H1 (cell line): ENCODE results near the gene LMNTD1. TPM values are rescaled to one million over a fixed set of nuclear protein-coding genes. Genes with fewer than 3 reads are reported as not detected.

Source experiments
- CTBP2 ChIP-seq: IDR thresholded peaks from 2 replicates; pipeline ENCODE4 v1.7.0; 2011; ENCODE audit warnings: borderline replicate concordance, mild to moderate bottlenecking, moderate library complexity, mixed read lengths, low read length; ENCODE audit not compliant: insufficient read depth, insufficient read length
- EGR1 ChIP-seq: IDR thresholded peaks from 2 replicates; pipeline ENCODE4 v1.6.1; 2011; ENCODE audit warnings: low read depth, low read length, borderline replicate concordance
- HDAC6 ChIP-seq: IDR thresholded peaks from one replicate; pipeline ENCODE4 v1.7.1; 2012; ENCODE audit warnings: low read depth, mild to moderate bottlenecking, inconsistent platforms, low read length, moderate library complexity
- POU5F1 ChIP-seq: IDR thresholded peaks from 2 replicates; pipeline ENCODE4 v1.6.1; 2011; ENCODE audit warnings: low read depth, mild to moderate bottlenecking, low read length, moderate library complexity
- RNF2 ChIP-seq: fragments of 200-900, 300-1000 bp; sonication (generic); IDR thresholded peaks from 2 replicates; pipeline ENCODE4 v1.7.1; 2016; ENCODE audit warnings: borderline replicate concordance, low read depth, mild to moderate bottlenecking, antibody characterized with exemption, low read length; ENCODE audit not compliant: poor library complexity, severe bottlenecking; ENCODE audit errors: missing control alignments
- SAP30 ChIP-seq: fragments of 300-600 bp; sonication (generic); IDR thresholded peaks from 2 replicates; pipeline ENCODE4 v1.7.1; 2012; ENCODE audit warnings: low read length, moderate library complexity, mild to moderate bottlenecking, inconsistent platforms; ENCODE audit not compliant: insufficient read depth, insufficient replicate concordance
- SUZ12 ChIP-seq: fragments of 200-600 bp; sonication (generic); IDR thresholded peaks from 2 replicates; pipeline ENCODE4 v1.6.1; 2012; ENCODE audit warnings: mild to moderate bottlenecking, inconsistent platforms, low read length, moderate library complexity, mixed read lengths
- TAF7 ChIP-seq: optimal IDR thresholded peaks from 2 replicates; pipeline ENCODE3; 2011; ENCODE audit warnings: low read depth, mild to moderate bottlenecking, inconsistent platforms, low read length, moderate library complexity, borderline replicate concordance
- polyA plus RNA-seq, 7 experiments: library from polyadenylated mRNA; depleted of rRNA in 3 of 7; stranded (reverse) in 5 of 7; unstranded in 2 of 7; fragments of >200 nt in 5 of 7; fragments of 200-250 nt in 2 of 7; gene quantifications; 1 replicate in 5 of 7; 2 replicates in 1 of 7; 4 replicates in 1 of 7; pipeline versions ENCODE4 v1.2.1 to v1.2.3, GENCODE V29; 2011 to 2013; ENCODE audit warnings: missing spikeins in 2 of 7, mixed read lengths in 2 of 7
- total RNA-seq: library from RNA; stranded (reverse); fragmentation: NEBNext Ultra II Directional; extraction: Animal tissue kit (Norgen Biotek cat#: 25700); gene quantifications from 2 replicates; pipeline ENCODE4 v1.2.1, GENCODE V29; 2021
- TF ChIP-seq, protein P1 (sequence below): fragments of 300-600 bp; sonication (generic); IDR thresholded peaks from 2 replicates; pipeline ENCODE4 v1.7.1; 2012; ENCODE audit warnings: low read length, moderate library complexity, mild to moderate bottlenecking, inconsistent platforms; ENCODE audit not compliant: insufficient replicate concordance

LMNTD1 gene
- total and polyA plus RNA-seq, 2 of the 8 experiments (the other 6 are each of a cell fraction or from before 2014, with no cell fraction given), result not detected

GRCh38 chr12:25578411-25579143 lies 25.5 kb upstream of the LMNTD1 start (continued):
- no peak for TF ChIP-seq EGR1
- TF ChIP-seq, protein P1, sequence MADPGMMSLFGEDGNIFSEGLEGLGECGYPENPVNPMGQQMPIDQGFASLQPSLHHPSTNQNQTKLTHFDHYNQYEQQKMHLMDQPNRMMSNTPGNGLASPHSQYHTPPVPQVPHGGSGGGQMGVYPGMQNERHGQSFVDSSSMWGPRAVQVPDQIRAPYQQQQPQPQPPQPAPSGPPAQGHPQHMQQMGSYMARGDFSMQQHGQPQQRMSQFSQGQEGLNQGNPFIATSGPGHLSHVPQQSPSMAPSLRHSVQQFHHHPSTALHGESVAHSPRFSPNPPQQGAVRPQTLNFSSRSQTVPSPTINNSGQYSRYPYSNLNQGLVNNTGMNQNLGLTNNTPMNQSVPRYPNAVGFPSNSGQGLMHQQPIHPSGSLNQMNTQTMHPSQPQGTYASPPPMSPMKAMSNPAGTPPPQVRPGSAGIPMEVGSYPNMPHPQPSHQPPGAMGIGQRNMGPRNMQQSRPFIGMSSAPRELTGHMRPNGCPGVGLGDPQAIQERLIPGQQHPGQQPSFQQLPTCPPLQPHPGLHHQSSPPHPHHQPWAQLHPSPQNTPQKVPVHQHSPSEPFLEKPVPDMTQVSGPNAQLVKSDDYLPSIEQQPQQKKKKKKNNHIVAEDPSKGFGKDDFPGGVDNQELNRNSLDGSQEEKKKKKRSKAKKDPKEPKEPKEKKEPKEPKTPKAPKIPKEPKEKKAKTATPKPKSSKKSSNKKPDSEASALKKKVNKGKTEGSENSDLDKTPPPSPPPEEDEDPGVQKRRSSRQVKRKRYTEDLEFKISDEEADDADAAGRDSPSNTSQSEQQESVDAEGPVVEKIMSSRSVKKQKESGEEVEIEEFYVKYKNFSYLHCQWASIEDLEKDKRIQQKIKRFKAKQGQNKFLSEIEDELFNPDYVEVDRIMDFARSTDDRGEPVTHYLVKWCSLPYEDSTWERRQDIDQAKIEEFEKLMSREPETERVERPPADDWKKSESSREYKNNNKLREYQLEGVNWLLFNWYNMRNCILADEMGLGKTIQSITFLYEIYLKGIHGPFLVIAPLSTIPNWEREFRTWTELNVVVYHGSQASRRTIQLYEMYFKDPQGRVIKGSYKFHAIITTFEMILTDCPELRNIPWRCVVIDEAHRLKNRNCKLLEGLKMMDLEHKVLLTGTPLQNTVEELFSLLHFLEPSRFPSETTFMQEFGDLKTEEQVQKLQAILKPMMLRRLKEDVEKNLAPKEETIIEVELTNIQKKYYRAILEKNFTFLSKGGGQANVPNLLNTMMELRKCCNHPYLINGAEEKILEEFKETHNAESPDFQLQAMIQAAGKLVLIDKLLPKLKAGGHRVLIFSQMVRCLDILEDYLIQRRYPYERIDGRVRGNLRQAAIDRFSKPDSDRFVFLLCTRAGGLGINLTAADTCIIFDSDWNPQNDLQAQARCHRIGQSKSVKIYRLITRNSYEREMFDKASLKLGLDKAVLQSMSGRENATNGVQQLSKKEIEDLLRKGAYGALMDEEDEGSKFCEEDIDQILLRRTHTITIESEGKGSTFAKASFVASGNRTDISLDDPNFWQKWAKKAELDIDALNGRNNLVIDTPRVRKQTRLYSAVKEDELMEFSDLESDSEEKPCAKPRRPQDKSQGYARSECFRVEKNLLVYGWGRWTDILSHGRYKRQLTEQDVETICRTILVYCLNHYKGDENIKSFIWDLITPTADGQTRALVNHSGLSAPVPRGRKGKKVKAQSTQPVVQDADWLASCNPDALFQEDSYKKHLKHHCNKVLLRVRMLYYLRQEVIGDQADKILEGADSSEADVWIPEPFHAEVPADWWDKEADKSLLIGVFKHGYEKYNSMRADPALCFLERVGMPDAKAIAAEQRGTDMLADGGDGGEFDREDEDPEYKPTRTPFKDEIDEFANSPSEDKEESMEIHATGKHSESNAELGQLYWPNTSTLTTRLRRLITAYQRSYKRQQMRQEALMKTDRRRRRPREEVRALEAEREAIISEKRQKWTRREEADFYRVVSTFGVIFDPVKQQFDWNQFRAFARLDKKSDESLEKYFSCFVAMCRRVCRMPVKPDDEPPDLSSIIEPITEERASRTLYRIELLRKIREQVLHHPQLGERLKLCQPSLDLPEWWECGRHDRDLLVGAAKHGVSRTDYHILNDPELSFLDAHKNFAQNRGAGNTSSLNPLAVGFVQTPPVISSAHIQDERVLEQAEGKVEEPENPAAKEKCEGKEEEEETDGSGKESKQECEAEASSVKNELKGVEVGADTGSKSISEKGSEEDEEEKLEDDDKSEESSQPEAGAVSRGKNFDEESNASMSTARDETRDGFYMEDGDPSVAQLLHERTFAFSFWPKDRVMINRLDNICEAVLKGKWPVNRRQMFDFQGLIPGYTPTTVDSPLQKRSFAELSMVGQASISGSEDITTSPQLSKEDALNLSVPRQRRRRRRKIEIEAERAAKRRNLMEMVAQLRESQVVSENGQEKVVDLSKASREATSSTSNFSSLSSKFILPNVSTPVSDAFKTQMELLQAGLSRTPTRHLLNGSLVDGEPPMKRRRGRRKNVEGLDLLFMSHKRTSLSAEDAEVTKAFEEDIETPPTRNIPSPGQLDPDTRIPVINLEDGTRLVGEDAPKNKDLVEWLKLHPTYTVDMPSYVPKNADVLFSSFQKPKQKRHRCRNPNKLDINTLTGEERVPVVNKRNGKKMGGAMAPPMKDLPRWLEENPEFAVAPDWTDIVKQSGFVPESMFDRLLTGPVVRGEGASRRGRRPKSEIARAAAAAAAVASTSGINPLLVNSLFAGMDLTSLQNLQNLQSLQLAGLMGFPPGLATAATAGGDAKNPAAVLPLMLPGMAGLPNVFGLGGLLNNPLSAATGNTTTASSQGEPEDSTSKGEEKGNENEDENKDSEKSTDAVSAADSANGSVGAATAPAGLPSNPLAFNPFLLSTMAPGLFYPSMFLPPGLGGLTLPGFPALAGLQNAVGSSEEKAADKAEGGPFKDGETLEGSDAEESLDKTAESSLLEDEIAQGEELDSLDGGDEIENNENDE, result no peak
- TF ChIP-seq SUZ12, result no peak
- TF ChIP-seq SAP30, result no peak
- TF ChIP-seq HDAC6, result no peak
- TF ChIP-seq CTBP2, result no peak
- TF ChIP-seq RNF2, result no peak
- no peak for TF ChIP-seq POU5F1
- no peak for TF ChIP-seq TAF7
